Dermis microvascular lymphatic vessel endothelial cell (primary cell): ENCODE measurements around the gene TCF23. TPM values are rescaled to one million over a fixed set of nuclear protein-coding genes. Genes with fewer than 3 reads are reported as not detected.
"Not testable (repeated sequence)": the region's sequence is repeated elsewhere in the genome, so short reads cannot be mapped to it uniquely, and the experiment has no call there.

Experiments used
- DNase-seq, 2 donors: peaks; one replicate each; pipeline versions ENCODE4 v3.0.0 to v3.0.0-alpha.2; 2010; ENCODE audit warnings: low read depth in 2 of 2
- total RNA-seq: library from RNA; depleted of rRNA; stranded (reverse); fragments of >200 nt; gene quantifications from 2 replicates; pipeline ENCODE4 v1.2.1, GENCODE V29; 2014

The TCF23 gene
- total RNA-seq, 1 donor from 2014 or later, result not detected

DNA sequence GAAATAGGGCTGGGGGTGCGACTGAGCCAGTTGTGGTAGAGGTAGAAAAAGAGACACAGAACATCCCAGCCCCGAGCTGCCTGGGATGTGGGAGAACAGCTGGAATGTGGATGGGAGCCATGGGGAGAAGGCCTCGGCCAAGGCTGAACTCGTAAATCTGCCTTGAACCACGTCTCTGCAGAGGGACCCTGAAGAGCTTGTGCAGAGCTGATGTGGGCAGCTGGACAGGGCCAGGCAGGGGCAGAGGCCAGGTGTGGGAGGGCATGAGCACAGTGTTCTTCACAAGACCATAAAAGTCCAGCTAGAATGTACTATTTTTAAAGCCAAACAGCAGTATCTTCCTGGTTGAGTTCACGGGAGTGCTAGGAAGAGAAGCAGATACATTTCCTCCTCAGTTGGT, 5.7 kb downstream of the TCF23 start:
- no peak for DNase-seq

DNA sequence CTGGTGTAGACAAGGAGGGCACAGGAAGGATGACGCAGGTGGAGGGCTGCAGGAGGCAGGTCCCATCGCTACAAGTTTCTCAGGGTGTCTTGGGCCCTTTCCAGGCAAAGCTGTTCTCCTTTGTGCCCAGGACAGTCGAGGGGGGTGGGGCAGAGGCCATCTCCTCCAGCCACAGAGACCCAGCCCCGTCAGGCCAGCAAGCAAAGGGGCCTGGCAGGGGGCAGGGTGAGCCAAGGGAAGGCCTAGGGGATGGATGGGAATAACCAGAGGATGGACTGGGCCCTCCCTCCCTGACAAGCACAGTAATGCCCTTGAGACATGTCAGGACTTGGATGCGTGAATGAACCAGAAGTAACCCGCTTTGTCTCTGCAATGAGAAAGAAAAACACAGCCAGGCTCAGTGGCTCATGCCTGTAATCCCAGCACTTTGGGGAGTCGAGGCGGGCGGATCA, 6.3 kb downstream of the TCF23 start:
- DNase-seq, result no peak

DNA sequence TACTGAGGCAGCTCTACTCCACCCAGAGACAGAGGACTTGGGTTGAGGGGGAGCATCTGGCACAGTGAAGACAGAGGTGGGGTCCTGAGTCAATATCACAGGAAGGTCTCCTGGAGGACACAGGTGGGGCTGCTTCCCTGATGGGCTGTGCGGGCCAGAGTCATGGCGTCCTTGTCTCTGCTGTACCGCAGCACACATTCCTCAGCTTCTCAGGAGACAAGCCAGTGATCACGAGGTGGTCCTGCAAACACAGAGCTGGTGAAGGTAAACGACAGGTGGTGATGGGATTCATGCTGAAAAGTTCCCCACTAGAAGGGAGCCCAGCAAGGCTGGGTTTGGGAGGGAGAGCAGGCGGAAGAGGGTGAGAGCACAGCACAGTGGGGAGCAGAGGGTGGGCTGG, 9.7 kb downstream of the TCF23 start:
- DNase-seq, result no peak

DNA sequence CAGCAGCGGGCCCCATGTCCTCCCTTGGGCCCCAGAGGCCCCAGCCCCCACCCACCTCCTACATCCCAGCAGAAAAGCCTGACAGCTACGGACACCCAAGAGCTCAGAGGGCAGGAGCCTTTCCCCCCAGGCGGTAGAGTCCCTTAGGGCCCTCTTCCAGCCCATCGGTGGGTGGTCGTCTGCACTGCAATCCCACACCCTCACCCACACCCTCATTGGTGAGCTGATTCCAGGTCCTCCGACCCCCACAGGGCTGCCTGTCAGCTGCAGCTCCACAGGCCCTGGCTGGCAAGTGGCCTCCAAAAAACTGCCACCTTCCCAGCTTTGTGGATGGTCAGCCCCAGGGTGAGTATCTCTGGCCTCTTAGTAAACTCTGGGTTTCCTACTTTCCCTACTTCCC, 10.5 kb downstream of the TCF23 start:
- DNase-seq, result no peak

DNA sequence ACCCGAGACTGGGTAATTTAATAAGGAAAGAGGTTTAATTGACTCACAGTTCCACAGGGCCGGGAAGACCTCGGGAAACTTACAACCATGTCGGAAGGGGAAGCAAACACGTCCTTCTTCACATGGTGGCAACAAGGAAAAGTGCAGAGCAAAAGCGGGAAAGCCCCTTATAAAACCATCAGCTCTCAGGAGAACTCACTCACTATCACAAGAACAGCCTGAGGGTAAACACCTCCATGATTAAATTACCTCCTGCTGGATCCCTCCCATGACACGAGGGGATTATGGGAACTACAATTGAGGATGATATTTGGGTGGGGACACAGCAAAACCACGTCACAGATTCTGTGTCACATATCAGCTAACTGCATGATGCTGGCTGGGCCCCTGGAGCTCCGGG, 11.4 kb downstream of the TCF23 start:
- DNase-seq, result no peak

DNA sequence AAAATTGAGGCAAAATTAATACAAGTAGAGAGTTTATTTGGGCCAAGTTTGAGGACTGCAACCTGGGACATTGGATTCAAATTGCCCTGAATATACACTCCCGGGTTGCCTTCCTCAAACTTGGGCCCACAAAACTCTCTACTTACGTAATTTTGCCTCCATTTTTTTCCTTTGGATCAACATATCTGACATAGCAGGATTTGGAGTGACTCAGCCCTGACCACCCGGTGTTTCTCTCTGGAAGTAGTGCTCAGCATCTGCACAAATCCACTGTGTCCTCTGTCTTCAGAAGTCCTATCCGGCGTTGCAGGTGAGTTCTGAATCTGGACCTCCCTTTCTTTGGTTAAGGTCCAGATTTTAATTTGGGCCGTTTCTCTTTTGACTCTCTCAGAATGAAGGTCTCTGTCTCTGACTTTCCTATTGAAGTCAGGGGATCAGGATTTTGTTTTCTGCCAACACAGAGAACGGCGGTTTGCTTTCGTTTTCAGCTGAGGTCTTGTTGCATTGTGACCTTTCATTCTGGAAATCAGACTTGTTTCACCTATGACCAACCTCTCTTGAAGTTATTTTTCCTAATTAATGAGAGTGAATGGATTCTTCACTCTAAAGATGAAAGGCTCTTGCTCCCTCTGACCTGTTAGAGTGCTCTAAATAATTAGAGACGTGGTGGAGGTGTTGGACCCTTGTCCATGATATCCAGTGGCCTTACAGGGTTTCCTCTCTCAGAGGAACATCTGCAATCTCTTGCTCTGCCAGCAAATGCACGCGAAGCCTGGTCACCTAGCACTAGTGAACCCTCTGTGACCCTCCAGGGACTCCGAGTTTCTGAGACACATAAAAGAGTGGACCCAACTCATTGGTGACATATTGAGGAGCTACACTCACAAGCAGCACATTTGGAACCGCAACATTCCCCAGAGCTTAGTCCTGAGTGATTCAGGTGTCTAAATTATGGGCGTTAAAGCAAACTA, 13.6 kb downstream of the TCF23 start:
- DNase-seq, result no peak

DNA sequence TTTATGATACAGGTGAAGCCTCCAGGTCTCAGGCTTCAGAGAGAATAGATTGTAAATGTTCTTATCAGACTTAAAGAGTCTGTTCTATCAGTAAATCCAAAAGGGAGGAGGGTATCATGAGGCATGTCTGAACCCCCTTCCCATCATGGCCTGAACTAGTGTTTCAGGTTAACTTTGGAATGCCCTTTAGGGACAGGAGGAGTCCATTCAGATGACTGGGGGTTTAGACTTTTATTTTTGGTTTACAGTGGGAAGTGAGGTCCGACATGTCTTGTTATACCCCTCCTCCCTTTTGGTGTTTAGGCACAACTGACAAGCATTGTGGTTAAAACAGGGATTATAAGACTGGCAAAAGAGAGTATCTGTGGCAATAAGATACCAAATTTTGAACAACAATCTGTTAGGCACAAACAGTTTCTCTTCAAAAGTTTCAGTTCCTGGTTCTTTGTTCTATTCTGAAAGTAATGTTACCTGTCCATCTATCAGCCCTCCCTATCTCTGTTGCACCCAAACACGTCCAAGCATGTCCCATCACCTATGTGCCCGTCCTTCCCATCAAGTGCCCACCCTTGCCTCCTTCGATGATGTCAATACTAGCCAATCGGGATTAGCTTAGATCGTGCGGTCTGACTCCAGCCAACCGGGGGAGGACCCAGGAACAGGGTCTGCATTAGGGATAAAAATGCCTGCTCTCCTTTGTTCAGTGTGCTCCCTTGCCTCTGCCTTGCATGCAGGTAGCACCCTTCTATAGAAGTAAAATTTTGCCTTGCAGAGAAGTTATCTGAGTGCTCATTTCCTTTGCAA, 16.4 kb downstream of the TCF23 start:
- DNase-seq, result no peak

DNA sequence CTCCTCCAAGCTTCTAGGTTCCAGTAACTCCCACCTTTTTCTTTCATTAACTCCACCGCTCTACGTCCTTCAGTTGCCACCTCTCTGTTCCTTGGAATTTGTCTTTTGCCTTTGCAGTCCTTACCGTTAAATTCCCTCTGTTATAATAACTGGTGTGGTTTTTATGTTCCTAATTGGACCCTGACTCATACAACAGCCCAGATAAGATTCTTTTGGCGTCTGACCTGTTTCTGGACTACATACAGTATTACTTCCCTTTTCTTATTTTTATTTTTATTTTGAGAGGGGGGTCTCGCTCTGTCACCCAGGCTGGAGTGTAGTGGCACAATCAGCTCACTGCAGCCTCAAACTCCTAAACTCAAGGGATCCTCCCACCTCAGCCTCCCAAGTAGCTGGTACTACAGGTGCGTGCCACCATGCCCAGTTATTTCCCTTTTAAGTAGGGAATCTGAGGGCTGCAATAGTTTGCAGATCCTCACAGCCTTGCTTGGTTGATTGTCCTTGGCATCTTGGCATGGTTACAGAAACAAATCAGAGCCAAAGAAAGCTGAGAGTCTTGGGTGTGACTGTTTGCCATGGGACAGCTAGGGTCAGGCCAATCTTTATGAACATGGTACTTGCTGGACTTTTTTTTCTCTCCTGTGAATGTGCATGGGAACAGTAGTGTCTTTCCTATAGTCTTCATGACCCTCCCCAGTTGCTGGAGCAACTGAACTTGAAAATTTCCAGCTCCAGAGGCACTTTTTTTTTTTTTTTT, 22.0 kb downstream of the TCF23 start:
- DNase-seq, result no peak

DNA sequence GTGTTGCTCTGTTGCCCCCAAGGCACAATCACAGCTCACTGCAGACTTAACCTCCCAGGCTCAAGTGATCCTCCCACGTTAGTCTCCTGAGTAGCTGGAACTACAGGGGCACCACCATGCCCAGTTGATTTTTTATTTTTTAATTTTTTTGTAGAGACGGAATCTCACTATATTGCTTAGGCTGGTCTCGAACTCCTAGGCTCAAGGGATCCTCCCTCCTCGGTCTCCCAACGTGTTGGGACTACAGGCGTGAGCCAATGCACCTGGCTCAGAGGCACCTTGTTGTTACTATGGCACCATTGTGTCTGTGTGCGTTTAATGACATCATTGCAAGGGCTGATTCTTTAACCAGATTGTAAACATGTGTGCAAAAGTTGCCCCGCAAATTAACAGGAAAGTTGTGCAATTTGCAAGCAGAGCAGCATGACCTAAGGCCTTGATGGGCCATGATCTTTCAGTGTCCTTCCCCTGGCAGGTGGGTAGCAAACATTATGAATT, 22.6 kb downstream of the TCF23 start:
- no peak for DNase-seq

DNA sequence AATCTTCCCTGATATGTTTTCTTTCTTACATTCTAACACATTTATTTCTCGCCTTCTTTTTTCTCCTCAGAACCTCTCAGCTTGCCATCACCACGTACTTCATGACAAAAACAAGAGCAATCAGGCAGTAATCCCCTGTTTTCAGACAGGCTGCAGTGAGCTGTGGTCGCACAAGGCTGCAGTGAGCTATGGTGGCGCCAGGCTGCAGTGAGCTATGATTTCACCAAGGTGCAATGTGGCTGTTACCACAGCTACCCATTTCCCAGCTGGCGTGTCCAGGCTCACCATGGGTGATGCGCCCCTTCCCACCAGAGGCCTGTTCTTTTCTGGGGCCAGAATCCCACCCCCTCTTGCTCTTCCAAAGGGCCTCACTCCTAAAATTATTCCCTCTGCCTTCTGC, 25.8 kb downstream of the TCF23 start:
- no peak for DNase-seq

DNA sequence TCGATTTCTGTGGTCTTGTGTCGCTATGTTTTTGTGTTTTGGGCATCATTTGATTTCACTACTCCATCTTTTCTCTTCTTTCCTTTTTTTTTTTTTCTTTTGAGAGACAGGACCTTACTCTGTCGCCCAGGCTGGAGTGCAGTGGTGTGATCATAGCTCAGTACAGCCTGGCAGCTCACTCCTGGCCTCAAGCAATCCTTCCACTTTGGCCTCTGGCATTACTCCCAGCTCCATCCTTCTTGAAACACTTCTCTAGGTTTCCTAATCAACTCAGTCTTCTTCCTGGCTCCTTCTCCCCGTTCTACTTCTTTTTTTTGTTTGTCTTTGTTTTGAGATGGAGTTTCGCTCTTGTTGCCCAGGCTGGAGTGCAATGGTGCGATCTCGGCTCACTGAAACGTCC, 26.5 kb downstream of the TCF23 start:
- DNase-seq, result no peak

DNA sequence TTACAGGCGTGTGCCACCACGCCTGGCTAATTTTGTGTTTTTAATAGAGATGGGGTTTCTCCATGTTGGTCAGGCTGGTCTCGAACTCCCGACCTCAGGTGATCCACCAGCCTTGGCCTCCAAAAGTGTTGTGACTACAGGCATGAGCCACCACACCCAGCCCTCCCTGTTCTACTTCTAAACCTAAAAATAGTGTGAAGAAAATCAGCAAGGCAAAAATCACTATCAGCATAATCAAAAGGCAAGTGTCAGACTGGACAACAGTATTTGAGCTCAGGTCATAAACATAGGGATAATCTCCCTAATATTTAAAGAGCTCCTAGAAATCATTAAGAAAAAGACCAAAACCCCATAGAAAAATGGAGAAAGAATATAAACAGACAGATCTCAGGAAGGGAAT, 27.0 kb downstream of the TCF23 start:
- not testable (repeated sequence) for DNase-seq

DNA sequence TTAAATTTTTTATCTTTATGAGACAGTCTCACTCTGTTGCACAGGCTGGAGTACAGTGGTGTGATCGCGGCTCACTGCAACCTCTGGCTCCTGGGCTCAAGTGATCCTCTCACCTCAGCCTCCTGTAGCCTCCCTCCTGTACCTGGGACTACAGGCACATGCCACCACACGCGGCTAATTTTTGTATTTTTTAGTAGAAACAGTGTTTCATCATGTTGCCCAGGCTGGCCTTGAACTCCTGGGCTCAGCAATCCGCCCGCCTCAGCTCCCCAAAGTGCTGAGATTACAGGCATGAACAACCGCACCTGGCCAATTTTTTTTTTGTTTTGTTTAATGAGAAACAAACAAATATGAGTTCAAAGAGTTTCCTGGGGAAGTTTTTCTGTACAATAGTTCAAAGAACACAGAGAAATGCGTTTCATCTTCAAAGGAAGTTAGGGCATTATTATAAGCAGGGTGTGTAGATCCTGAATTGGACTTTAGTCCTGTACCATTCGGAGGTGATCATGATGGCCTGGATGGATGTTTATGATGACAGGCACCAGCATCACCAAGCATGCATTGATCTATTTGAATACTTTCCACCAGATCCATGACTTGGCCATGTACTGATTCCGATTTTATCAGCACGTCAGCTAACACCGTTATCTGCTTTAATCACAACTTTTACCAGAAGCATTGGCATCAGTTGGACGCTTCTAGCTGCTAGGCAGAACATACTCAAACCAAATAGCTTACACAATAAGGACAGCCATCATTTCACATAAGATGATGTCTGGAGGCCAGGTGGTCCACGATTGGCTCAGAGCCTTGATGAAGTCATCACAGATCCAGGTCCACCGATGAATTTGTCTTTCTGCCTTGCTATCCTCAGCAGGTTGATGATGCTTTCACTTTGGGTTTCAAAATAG, 28.9 kb downstream of the TCF23 start:
- DNase-seq, result no peak

DNA sequence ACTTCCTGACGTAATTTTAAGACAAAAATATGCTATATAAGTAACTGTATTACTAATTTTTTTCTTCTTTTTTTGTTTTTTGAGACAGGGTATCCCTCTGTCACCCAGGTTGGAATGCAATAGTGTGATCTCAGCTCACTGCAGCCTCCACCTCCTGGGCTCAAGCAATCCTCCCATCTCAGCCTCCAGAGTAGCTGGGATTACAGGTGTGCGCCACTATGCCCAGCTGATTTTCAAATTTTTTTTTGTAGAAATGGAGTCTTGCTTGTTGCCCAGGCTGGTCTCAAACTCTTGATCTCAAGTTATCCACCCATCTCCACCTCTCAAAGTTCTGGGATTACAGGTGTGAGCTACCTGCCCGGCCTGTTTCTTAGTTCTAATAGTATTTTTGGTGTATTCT, 29.7 kb downstream of the TCF23 start:
- no peak for DNase-seq

DNA sequence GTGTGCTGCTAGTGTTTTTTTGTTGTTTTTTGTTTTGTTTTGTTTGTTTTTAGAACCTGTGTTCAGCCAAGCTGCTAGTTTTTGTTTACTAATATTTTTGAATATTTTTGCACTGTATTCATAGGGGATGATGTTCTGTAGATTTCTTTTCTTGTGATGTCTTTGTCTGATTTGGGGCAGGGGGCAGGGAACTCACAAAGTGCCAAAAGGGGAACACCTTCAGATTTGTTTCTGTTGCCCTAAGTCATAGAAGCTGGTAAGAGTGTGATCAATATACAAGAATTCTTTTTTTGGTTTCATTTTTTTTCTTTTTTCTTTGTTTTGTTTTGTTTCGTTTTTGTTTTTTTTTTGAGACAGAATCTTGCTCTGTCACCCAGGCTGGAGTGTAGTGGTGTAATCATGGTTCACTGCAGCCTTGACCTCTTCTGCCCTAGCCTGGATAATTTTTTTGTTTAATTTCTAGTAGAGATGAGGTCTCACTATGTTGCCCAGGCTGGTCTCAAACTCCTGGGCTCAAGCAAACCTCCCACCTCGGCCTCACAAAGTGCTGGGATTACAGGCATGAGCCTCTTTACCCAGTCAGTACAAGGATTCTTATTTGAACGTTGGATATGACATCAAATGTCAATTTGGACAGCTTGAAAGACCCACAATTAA, 30.7 kb downstream of the TCF23 start:
- DNase-seq, result no peak

DNA sequence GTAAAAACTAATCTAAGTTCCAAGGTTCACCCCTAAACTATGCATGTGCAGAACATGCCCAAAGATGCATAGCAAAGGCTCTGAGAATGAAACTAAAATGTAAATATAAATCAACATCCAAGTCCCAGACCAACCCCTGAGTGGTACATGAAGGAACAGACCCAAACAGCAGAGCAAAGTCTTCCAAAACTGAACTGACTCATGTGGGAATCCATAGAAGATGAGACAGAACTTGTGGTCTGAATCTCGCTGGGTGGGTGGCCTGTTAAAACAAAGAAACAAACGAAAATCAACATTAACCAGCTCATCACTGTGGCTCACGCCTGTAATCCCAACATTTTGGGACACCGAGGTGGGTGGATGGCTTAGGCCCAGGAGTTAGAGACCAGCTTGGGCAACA, 33.5 kb downstream of the TCF23 start:
- DNase-seq, result no peak

DNA sequence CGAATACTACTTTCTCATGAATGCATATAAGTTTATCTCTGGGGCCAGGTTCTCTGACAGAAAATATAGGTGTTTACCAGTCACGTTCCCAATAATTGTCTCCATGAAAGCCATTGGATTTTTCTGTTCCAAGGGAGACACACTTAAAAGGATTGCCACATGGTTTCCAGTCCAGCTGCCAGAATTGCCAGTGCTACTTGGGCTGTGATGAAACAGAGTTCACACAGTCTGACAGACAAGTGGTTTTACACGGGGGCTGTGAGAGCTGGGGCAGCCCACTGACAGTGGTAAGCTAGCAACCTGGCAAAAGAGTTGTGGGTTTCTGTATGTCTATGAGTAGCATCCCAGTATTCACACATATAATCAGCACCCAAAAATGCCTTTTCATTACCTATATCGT, 35.3 kb downstream of the TCF23 start:
- no peak for DNase-seq

DNA sequence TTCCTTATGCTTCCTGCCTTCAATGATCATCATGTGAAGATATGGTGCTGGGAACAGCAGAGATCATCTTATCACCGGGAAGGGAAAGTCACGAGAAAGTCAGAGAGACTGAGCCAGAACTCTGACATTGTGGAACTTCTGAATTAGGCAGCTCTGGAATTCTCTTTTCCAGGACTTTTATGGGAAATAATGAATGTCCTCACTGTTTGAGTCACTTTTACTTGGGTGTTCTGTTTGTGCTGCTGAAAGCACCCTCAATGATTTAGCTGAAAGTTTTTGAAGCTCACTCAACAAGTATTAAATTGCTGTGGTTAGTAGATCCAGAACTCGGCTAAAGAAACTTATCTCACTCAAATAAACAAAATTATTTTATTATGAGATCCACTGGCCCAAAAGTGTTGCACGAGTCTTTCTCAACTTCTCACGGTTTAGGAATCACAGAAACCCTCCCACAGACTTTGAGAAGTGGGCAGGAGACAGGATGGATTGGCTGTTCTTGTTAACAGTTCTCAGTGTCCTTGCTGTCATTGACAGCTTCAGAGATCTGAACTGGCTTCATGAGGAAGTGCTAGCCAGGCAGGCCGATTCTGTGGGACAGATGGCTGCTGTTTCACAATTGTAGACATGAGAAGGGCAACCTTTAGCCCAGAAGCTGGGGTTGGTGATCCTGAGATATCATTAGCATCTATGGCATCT, 36.7 kb downstream of the TCF23 start:
- peak; percentile 17 to 68 for DNase-seq

DNA sequence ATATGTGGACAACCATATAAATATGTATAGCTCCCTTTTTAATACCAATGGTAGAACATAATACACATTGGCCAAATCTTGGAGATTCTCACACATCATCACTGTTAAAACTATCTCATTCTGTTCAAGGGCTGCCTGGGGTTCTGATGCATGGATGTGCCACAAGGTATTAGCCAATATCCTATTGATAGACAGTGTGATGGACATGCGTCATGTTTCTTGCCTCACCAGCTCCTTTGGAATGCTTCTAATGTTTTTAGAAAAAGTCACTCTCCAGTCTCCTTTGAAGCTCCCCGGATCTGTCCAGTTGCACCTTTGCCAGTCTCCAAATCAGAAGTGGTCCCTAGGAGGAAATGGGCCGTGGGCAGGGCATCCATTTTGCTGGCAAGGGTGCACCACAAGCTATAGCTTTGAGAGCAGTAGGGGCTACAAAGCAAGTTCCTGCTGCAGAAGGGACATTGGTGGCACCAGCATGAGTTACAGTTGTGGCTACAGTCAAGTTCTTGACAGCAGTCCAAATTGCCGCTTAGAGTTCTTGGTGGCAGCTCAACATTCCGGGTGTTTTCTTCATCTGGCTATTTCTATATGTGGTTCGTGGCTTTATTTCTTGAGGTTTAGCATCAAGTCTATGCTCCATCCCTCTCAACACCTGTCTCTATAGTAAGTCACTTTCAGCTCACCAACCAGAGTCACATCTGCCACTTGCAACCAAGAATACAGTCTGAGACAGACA, 38.0 kb downstream of the TCF23 start:
- DNase-seq, result no peak
